ENCODE data around the gene NBEA.

The NBEA gene

GRCh38 chr13:35711909-35712308, 769.8 kb downstream of the NBEA start:
- no peak for DNase-seq (ENCODE audit: low spot score)

GRCh38 chr13:35712907-35713761, 771.1 kb downstream of the NBEA start:
- no peak for DNase-seq (ENCODE audit: low spot score)

DNA sequence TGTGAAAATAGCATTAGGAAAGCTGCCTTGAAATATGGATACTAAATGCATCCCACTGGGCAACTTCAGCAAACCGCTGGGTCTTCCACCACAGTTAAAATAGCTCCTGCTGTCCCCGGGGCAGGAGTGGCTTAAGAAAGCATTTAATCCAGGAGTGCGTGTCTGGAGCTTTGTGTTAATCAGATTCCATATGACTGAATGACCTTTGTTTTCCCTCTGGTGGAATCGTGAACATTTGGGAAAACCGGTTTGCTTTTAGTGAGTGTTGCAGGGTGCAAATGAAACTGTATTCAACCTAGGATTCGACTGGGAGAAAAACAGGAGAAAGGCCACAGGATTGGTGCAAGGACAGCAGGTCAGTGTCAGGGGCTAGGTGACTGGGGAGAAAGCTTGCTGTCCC, 772.1 kb downstream of the NBEA start:
- no peak for DNase-seq (ENCODE audit: low spot score)

DNA sequence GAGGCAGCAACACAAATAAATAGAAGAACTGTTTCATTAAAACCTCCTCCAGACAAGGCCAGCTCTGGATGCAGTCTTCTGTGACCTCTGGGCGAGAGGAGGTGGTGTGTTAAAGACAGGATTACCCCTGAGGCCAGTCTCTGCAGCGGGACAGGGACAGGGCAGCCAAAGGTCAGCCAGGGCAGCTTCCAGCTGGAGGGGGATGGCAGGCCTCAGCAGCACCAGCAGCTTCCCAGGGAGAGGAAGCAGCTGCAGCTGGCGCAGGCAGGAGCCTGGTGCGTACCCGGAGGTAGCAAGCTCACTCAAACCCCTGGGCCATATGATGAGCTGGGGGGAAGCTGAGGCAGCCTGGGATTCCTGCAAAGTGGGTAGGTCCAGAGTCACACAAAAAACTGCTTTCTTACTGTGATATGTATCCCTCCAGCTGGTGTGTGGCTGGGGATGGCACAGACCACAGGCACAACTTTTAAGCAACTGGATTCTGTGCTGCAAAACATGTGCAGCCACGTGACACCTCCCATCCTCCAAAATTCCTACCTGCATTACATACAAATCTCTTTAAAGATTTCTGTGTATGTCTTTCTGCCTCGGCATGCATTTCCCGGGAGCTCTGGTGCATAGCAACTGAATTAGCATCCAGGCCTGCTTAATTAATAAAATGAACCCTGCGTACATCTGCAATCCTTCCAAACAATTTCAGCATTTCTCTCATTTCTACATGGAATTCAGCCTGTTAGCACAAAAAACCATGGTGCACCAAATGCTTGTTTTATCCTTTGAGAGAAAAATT, 772.7 kb downstream of the NBEA start:
- DNase-seq (ENCODE audit: low spot score): no peak

DNA sequence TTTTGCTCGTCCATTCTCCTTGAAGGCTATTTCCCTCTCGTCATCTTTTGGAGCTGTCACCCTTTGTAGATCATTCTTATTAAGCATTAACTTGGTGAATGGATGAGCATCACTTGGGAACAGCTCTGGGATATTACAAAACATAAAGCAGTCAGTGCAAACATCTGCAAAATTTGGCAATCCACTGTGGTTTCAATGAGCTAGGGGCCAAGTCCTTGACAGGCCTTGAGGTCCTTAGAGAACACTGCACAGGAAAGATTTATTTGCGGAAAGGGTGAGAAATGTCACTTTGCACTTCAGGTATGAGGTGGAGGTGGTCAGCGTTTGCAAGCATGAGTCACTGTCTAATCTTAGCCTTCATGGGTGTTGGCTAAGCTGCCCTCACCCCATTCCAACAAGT, 774.1 kb downstream of the NBEA start:
- DNase-seq (ENCODE audit: low spot score): no peak

DNA sequence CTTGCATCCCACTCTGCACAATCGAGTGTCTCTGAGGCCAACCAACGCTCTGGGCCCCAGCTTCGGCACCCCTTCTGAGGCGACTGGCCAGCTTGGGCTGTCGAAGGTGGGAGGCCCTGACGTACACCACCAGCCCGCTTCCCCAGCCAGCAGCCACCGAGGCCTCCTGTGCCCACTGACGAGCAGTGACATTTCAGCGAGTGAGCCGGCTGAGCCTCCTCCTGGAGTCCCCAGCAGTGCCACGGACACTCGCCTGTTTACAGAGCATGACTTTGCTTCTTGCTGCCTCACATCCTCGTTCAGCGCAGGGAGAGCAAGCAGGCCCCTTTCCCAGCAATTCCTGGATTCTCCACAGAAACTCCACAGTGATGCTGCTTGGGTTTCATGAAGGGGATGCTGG, 774.7 kb downstream of the NBEA start:
- no peak for DNase-seq (ENCODE audit: low spot score)

DNA sequence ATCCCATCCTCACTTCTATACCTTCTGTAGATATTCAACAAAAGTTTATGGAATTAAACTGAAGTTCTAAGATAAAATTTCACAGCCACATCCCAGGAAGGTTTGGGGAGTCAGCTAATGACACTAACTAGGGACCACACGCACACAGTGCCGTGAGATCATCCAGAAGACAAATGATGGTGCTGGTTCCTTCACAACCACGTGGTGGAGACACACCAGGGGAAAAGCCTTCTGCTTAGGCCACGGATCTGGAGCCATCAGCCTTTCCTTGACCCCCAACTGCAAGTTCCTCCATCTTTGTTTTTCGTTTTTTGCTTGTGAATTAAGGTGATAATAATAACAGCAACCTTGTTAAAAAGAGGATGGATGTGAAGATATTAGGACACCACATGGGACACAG, 776.0 kb downstream of the NBEA start:
- DNase-seq (ENCODE audit: low spot score): no peak

GRCh38 chr13:35720290-35720689, 778.2 kb downstream of the NBEA start:
- no peak for DNase-seq (ENCODE audit: low spot score)

GRCh38 chr13:35720690-35721554, 778.9 kb downstream of the NBEA start:
- peak; percentile 61 for DNase-seq (ENCODE audit: low spot score)

Data from Ammon's horn (tissue), 1 donor.